ENCODE measurements around the gene ACR.
A peak's percentile ranks its signal among the peaks of the same experiment; 100 is the strongest.
"Not testable (repeated sequence)": the region's sequence is repeated elsewhere in the genome, so short reads cannot be mapped to it uniquely, and the experiment has no call there.

The ACR gene

DNA sequence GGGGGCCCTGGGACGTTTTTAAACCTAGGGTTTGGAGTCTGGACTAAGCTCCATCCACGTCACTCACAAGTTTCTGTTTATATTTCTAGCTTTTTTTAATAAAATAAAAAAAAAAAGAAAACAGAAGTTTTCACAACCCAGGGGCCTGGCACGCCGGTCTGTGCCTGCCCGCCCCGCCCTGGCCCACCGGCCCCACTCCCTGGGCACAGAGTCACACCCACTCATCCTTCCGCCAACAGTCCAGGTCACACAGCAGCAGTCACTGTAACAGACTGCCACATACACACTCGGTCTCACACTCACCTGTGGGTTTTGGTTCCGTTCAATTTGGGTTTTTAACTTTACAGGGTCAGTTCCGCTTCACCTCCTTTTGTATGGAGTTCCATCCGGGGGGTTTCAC is 5.3 kb upstream of the ACR start:
- DNase-seq (ENCODE audit: low spot score) = no peak

GRCh38 chr22:50733521-50734342 is 4.3 kb upstream of the ACR start:
- no peak for DNase-seq (ENCODE audit: low spot score)

DNA sequence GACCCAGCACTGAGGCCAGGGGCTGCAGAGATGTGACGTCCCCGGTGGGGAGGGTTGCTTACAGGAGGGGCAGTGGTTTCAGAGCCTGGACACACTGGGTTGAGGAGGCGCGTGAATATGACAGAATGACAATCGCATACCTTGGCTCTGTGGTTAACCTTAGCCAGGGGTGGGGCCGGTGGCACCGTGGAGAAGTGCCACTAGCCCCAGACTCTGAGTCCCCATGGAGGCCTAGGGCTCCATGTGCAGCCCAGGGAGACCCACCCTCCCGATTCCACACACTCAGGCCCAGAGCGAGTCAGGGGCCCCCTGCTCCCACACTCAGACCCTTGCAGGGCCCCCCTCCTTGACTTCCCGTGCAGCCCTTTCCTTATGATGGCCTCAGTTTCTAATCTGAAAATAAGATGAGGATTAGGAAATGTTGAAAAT is 3.6 kb upstream of the ACR start:
- no peak for DNase-seq (ENCODE audit: low spot score)

- DNase-seq (ENCODE audit: low spot score) = no peak
These were observed 2.8 kb upstream of the ACR start for GRCh38 chr22:50734986-50735738.

- no peak for DNase-seq (ENCODE audit: low spot score)
These were observed 2.3 kb upstream of the ACR start for GRCh38 chr22:50735739-50736030.

DNA sequence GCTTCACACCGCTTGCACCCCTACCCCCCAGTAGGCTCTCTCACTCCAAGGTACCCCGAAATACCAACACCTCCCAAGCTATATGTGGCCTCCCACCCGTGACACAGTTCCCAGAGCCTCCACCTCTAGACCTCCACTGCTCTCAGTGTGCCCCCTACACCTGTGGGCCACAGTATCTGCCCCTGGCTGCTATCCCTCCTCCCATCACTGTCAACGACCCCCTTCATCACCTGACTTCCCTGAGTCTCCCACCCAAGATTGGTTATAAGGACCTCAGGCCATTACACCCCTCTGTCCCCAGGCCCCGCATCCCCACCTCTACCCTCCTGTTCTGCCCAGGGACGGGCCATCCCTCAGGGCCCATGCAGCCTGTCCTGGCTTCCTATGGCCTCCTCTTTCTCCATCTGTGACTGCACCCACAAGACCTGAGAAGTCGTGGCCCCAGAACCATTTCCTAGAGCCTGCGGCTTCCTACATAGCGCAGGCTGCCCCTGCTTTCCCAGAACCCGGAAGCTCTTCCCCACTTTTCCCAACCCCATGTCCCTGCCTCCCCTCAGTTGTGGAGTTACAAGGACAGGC is 734 bp downstream of the ACR start:
- no peak for DNase-seq (ENCODE audit: low spot score)

- no peak for DNase-seq (ENCODE audit: low spot score)
These were observed 1.3 kb downstream of the ACR start for GRCh38 chr22:50739279-50739691.

DNA sequence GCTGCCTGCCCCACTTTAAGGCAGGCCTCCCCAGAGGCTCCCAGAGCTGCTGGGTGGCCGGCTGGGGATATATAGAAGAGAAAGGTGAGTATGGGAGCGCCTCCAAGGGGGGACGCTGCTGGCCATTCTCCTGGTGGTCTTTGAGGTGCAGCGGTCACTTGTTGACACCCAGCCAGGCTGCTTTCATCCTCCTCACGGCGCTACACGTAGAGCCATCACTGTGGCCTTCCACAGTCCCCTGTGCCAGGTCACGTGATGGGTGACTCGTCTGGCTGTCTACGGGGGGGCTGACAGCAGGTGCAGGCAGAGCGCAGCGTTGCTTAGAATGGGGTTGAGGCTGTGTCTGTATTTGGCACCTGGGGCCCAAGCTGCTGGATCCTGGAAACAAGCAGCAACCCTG is 1.9 kb downstream of the ACR start:
- no peak for DNase-seq (ENCODE audit: low spot score)

DNA sequence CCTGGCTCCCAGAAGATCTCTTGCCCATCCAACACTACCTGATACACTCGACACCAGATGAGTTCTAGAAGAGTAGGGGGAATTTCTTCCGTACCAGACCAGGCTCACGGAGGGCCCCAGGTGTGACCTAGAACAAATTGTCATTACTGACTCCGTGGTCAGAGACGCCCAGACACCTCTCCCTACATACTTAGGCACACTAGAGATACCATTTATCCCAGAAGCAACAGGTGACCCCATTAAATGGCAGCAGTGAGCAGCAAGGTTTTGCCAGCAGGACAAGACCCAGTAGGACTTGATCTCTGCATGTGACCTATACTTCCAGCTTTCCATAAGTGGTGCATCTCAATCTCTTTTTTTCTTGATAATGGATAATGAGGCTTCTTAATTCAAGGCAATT is 2.7 kb downstream of the ACR start:
- DNase-seq (ENCODE audit: low spot score) = not testable (repeated sequence)

DNA sequence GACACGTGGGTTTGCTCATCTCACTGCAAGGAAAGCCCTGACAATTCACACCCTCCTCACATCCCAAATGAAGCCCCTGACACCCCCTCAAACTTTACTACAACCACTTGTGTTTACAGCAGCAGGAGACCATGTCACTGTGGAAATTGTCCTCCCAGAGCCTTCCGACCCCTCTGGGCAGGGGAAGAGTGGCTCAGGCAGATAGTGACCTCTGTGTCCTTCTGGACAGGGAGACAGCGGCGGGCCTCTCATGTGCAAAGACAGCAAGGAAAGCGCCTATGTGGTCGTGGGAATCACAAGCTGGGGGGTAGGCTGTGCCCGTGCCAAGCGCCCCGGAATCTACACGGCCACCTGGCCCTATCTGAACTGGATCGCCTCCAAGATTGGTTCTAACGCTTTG is 6.4 kb downstream of the ACR start:
- not testable (repeated sequence) for DNase-seq (ENCODE audit: low spot score)

DNA sequence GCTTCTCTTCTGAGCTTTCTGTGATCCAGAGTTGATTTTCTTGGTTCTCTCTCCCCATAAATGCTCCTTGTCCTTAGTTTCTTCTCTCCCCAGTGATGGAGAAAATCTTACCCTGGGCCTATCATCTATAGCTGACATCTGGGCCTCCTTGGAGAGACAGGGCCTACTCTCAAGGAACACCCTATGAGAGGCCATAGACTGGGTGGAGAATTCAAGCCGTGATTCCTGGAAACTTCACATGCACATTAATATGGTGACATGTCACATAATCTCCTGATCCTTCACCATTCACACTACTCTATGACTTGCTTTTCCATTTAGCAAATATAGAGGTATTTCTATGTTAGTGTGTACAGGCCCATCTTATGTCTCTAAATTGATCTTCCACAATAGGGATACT is 9.5 kb downstream of the ACR start:
- DNase-seq (ENCODE audit: low spot score) = not testable (repeated sequence)

DNA sequence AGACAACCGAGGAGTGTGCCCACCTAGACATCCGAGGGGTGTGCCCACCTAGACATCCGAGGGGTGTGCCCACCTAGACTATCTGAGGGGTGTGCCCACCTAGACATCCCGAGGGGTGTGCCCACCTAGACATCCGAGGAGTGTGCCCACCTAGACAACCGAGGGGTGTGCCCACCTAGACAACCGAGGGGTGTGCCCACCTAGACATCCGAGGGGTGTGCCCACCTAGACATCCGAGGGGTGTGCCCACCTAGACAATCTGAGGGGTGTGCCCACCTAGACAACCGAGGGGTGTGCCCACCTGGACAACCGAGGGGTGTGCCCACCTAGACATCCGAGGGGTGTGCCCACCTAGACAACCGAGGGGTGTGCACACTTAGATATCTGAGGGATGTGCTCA is 10.6 kb downstream of the ACR start:
- not testable (repeated sequence) for DNase-seq (ENCODE audit: low spot score)

GRCh38 chr22:50749302-50750074 is 11.5 kb downstream of the ACR start:
- not testable (repeated sequence) for DNase-seq (ENCODE audit: low spot score)

DNA sequence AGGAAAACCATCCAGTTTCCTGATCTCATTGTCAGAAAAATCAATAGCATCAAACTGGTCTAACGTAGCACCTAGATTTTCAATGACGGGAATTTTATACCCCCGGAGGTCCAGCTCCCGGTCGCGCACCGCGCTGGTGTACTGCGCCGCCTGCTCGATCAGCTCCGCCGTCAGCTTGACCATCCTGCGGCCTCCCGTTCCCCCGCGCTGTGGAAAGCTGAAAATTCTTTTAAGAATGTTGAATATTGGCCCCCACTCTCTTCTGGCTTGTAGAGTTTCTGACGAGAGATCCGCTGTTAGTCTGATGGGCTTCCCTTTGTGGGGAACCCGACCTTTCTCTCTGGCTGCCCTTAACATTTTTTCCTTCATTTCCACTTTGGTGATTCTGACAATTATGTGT is 17.2 kb downstream of the ACR start:
- not testable (repeated sequence) for DNase-seq (ENCODE audit: low spot score)

DNA sequence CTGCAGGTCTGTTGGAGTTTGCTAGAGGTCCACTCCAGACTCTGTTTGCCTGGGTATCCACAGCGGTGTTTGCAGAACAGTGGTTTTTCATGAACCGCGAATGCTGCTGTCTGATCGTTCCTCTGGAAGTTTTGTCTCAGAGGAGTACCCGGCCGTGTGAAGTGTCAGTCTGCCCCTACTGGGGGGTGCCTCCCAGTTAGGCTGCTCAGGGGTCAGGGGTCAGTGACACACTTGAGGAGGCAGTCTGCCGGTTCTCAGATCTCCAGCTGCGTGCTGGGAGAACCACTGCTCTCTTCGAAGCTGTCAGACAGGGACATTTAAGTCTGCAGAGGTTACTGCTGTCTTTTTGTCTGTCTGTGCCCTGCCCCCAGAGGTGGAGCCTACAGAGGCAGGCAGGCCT is 18.4 kb downstream of the ACR start:
- not testable (repeated sequence) for DNase-seq (ENCODE audit: low spot score)

- DNase-seq (ENCODE audit: low spot score) = peak; percentile 48
These were observed 19.0 kb downstream of the ACR start for GRCh38 chr22:50756949-50757491.

GRCh38 chr22:50759597-50760341 is 21.8 kb downstream of the ACR start:
- DNase-seq (ENCODE audit: low spot score) = not testable (repeated sequence)

- not testable (repeated sequence) for DNase-seq (ENCODE audit: low spot score)
These were observed 23.8 kb downstream of the ACR start for GRCh38 chr22:50761829-50762228.

DNA sequence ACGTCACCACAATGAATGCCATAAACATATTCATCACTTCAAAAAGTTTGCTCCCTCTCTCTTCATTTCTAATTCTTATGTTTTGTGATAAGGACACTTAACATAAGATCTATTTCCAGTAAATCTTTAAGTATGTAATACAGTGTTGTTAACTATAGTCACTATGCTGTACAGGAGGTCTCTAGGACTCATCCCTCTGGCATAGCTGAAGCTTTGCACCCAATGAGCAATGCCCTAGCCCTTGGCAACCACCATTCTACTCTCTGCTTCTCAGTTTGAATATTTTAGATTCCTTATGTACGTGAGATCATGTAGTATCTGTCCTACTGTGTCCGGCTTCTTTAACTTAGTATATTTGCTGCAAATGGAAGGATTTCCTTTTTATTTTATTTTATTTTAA is 26.3 kb downstream of the ACR start:
- not testable (repeated sequence) for DNase-seq (ENCODE audit: low spot score)

DNA sequence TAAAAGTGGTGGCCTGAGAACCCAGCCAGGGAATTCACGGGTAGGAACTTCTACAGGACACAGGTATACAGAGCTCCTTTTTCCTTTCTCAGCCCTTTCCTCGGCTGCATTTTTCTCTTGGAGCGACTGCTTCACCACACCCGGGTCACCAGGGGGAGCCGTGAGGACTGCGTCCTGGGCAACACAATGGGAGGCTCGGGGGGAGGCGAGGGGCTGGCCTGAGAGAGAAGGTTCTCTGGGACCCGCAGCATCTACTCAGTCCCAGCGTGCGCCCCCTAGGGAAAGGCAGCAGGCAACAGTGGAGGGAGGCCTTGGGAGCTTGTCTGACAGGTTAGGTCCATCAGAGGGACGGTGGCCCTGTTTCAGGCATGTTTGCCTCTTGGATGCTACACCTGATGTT is 37.1 kb downstream of the ACR start:
- not testable (repeated sequence) for DNase-seq (ENCODE audit: low spot score)

GRCh38 chr22:50777631-50778030 is 39.6 kb downstream of the ACR start:
- DNase-seq (ENCODE audit: low spot score) = not testable (repeated sequence)
